HepG2 (cell line): ENCODE results near the gene JTB. TPM values are rescaled to one million over a fixed set of nuclear protein-coding genes. Genes with fewer than 3 reads are reported as not detected.
A peak's percentile ranks its signal among the peaks of the same experiment; 100 is the strongest.

ENCODE experiments used
- ATF7-NPFF ChIP-seq: sonication (generic); formaldehyde crosslinking; IDR thresholded peaks from 2 replicates; pipeline ENCODE4 v1.8.1; 2023; ENCODE audit warnings: mild to moderate bottlenecking, low read depth, missing genetic modification reagents, moderate library complexity
- BCL3 ChIP-seq: sonication (generic); formaldehyde crosslinking; IDR thresholded peaks from 2 replicates; pipeline ENCODE4 v1.5.1; 2020; ENCODE audit warnings: mild to moderate bottlenecking, missing genetic modification reagents, moderate library complexity
- CEBPG ChIP-seq: IDR thresholded peaks from 2 replicates; pipeline ENCODE4 v1.6.1; 2016
- HES4 ChIP-seq: sonication (generic); formaldehyde crosslinking; IDR thresholded peaks from 2 replicates; pipeline ENCODE4 v1.9.0; 2021; ENCODE audit warnings: mild to moderate bottlenecking, missing genetic modification reagents, borderline replicate concordance
- HNRNPH1 ChIP-seq: fragments of 200-400 bp; formaldehyde crosslinking; optimal IDR thresholded peaks from 2 replicates; pipeline ENCODE3; 2017; ENCODE audit warnings: mild to moderate bottlenecking, low read depth, low read length
- MEIS1 ChIP-seq: sonication (generic); formaldehyde crosslinking; IDR thresholded peaks from 2 replicates; pipeline ENCODE4 v1.9.0; 2021; ENCODE audit warnings: mild to moderate bottlenecking, missing genetic modification reagents, moderate library complexity, borderline replicate concordance
- NFYC ChIP-seq: IDR thresholded peaks from 2 replicates; pipeline ENCODE4 v1.6.1; 2016; ENCODE audit warnings: missing genetic modification reagents, missing compliant biosample characterization
- POGK ChIP-seq: sonication (generic); formaldehyde crosslinking; conservative IDR thresholded peaks from 2 replicates; pipeline ENCODE4 v1.8.0; 2022; ENCODE audit warnings: mild to moderate bottlenecking, moderate library complexity, missing genetic modification reagents
- SAFB2 ChIP-seq: sonication (generic); formaldehyde crosslinking; IDR thresholded peaks from 2 replicates; pipeline ENCODE4 v1.5.1; 2020; ENCODE audit warnings: missing genetic modification reagents, low read depth, mild to moderate bottlenecking, borderline replicate concordance
- THAP7 ChIP-seq: sonication (generic); formaldehyde crosslinking; IDR thresholded peaks from 2 replicates; pipeline ENCODE4 v1.8.1; 2023; ENCODE audit warnings: mild to moderate bottlenecking, missing genetic modification reagents
- THAP9 ChIP-seq: sonication (generic); formaldehyde crosslinking; IDR thresholded peaks from 2 replicates; pipeline ENCODE4; 2020; ENCODE audit warnings: missing genetic modification reagents, mild to moderate bottlenecking, borderline replicate concordance
- TMF1 ChIP-seq: sonication (generic); formaldehyde crosslinking; IDR thresholded peaks from 2 replicates; pipeline ENCODE4 v1.8.1; 2022; ENCODE audit warnings: low read depth, missing genetic modification reagents
- YEATS2 ChIP-seq: sonication (generic); formaldehyde crosslinking; IDR thresholded peaks from 2 replicates; pipeline ENCODE4 v1.4.0; 2020; ENCODE audit warnings: missing genetic modification reagents, borderline replicate concordance
- ZBTB38 ChIP-seq: sonication (generic); formaldehyde crosslinking; IDR thresholded peaks from 2 replicates; pipeline ENCODE4 v1.5.1; 2020; ENCODE audit warnings: mild to moderate bottlenecking, missing genetic modification reagents
- ZFP37 ChIP-seq: sonication (generic); formaldehyde crosslinking; IDR thresholded peaks from 2 replicates; pipeline ENCODE4 v1.4.0; 2020; ENCODE audit warnings: missing genetic modification reagents, borderline replicate concordance
- ZFYVE20 ChIP-seq: sonication (generic); formaldehyde crosslinking; IDR thresholded peaks from 2 replicates; pipeline ENCODE4 v1.8.0; 2023; ENCODE audit warnings: low read depth, mild to moderate bottlenecking, moderate library complexity, missing genetic modification reagents, borderline replicate concordance
- ZMYM4 ChIP-seq: sonication (generic); formaldehyde crosslinking; IDR thresholded peaks from 2 replicates; pipeline ENCODE4 v1.8.1; 2023; ENCODE audit warnings: mild to moderate bottlenecking, missing genetic modification reagents
- ZNF501 ChIP-seq: sonication (generic); formaldehyde crosslinking; IDR thresholded peaks from 2 replicates; pipeline ENCODE4 v1.5.1; 2020; ENCODE audit warnings: mild to moderate bottlenecking, moderate library complexity, missing genetic modification reagents
- polyA plus RNA-seq, 8 experiments: library from polyadenylated mRNA; depleted of rRNA in 3 of 8; stranded (reverse) in 7 of 8; unstranded in 1 of 8; fragments of >200 nt; fragmentation: Illumina TruSeq in 4 of 8; extraction: Trizol in 4 of 8; gene quantifications; 2 replicates each; pipeline versions ENCODE4 v1.2.1 to v1.2.3, GENCODE V29; 2011 to 2016; ENCODE audit warnings: low read depth in 4 of 8, missing spikeins in 1 of 8, mixed read lengths in 1 of 8; ENCODE audit not compliant: insufficient read depth in 1 of 8
- total RNA-seq, 5 experiments: library from RNA; depleted of rRNA; stranded (reverse); fragments of >200 nt; fragmentation: Illumina TruSeq; extraction: Trizol; gene quantifications; 2 replicates each; pipeline ENCODE4 v1.2.3, GENCODE V29; 2016; ENCODE audit warnings: low read depth in 1 of 5
- TF ChIP-seq, protein P1 (sequence below): sonication (generic); formaldehyde crosslinking; IDR thresholded peaks from 2 replicates; pipeline ENCODE4 v1.5.1; 2020; ENCODE audit warnings: mild to moderate bottlenecking, missing genetic modification reagents, borderline replicate concordance

The JTB gene
- total and polyA plus RNA-seq, 2 of the 13 experiments (the other 11 are each of a cell fraction or from before 2014, with no cell fraction given), result 96.7 to 99.2 TPM

DNA sequence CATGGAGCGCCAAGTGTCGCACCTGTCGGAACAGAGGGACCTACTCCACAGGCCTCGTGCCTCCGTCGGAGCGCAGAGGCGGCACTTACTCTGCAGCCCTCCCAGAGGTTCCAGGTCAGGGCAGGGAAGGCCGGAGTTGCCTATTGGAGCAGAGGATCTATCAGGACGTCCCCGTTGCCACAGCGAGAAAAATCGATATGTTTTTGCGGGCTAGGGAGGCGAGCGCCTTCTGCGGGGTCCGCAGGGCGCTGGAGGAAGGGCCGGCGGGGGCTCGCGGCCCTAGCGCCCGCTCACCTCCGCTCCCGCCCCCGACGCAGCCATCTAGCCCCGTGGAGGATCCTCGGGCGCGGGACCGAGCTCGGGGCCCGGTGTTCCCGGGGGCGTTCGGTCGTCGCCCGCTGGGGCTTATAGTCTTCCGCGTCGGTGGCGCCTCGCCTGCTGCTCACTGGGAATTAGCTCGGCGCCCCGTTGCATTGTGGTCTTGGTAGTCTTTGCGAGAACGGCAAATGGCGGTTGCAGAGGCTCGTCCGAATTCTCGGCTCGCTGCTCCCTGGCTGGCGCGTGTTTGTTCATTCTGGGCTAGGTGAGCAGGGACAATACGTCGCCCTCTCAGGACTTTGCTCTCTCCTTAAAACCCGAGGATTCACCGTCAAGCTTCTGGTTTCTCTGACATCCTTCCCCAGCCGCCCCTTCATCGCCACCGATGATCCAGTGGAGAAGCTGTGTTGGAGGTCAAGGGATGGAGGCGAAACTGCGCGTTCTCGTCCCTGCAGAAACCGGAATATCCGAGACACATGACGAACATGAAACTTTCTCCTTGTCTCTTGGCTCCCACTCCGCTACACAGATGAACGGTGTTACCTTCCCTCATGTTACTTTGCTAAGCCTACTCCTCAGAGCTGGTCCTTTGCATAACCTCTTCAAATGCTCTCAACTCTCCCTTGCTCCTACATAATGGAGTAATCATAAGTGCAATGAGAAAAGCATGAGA is at the start of gene JTB (continued):
- TF ChIP-seq, protein P1, sequence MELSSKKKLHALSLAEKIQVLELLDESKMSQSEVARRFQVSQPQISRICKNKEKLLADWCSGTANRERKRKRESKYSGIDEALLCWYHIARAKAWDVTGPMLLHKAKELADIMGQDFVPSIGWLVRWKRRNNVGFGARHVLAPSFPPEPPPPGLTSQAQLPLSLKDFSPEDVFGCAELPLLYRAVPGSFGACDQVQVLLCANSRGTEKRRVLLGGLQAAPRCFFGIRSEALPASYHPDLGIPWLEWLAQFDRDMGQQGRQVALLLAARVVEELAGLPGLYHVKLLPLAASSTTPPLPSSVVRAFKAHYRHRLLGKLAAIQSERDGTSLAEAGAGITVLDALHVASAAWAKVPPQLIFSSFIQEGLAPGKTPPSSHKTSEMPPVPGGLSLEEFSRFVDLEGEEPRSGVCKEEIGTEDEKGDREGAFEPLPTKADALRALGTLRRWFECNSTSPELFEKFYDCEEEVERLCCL (CRISPR knock-in tag), result peak; percentile 40; the same call in 1 of the 2 replicates
- peak; percentile 80; the same call in 1 of the 2 replicates for TF ChIP-seq THAP7 (CRISPR knock-in tag)
- TF ChIP-seq BCL3 (CRISPR knock-in tag), result peak; percentile 87; the same call in 1 of the 2 replicates
- 0 out of 2 replicates have a peak, but pooled peaks have one; percentile 77 for TF ChIP-seq TMF1 (CRISPR knock-in tag)
- TF ChIP-seq POGK, result peak; percentile 87
- peak; percentile 60 for TF ChIP-seq NFYC (CRISPR knock-in tag)
- TF ChIP-seq THAP9 (CRISPR knock-in tag), result peak; percentile 59; the same call in 1 of the 2 replicates
- peak; percentile 1; the same call in 1 of the 2 replicates for TF ChIP-seq ZFP37
- peak; percentile 91; the same call in 1 of the 2 replicates for TF ChIP-seq SAFB2
- TF ChIP-seq ZMYM4 (CRISPR knock-in tag), result peak; percentile 60
- TF ChIP-seq ATF7-NPFF, result peak; percentile 81; the same call in 1 of the 2 replicates
- TF ChIP-seq MEIS1 (CRISPR knock-in tag), result 0 out of 2 replicates have a peak, but pooled peaks have one; percentile 61
- TF ChIP-seq CEBPG, result peak; percentile 13
- TF ChIP-seq ZNF501 (CRISPR knock-in tag), result peak; percentile 90
- TF ChIP-seq ZFYVE20 (CRISPR knock-in tag), result 0 out of 2 replicates have a peak, but pooled peaks have one; percentile 69
- TF ChIP-seq YEATS2 (CRISPR knock-in tag), result 0 out of 2 replicates have a peak, but pooled peaks have one; percentile 49
- TF ChIP-seq ZBTB38 (CRISPR knock-in tag), result peak; percentile 58; the same call in 1 of the 2 replicates
- TF ChIP-seq HNRNPH1, result no peak
- peak; percentile 37 for TF ChIP-seq HES4 (CRISPR knock-in tag)
